GM23338 (cell line): ENCODE results near the gene NELFCD. TPM values are rescaled to one million over a fixed set of nuclear protein-coding genes. Genes with fewer than 3 reads are reported as not detected.

Experiments used
- ATAC-seq: fragments of 200-7000 bp; cut with Tn5 transposase; 3 replicates; pipeline ENCODE4 v1.9.1; 2020
- DNase-seq: peaks from one replicate; pipeline ENCODE4 v3.0.0-alpha.2; 2015; ENCODE audit warnings: low spot score
- H2AFZ ChIP-seq: fragments of 200-600 bp; sonication (generic); 2 replicates; pipeline ENCODE4 v1.8.0; 2016; ENCODE audit warnings: antibody characterized with exemption, mild to moderate bottlenecking, moderate library complexity
- H3F3A ChIP-seq: fragments of 200-600 bp; sonication (generic); replicated peaks from 2 replicates; pipeline ENCODE4 v1.8.0; 2017; ENCODE audit warnings: antibody characterized with exemption, mixed run types, low read depth
- H3K27ac ChIP-seq: fragments of 200-600 bp; sonication (generic); 2 replicates; pipeline ENCODE4 v1.6.1; 2016; ENCODE audit warnings: low read depth
- H3K27me3 ChIP-seq: fragments of 200-600 bp; sonication (generic); 2 replicates; pipeline ENCODE4 v1.8.0; 2016; ENCODE audit warnings: mild to moderate bottlenecking, mixed run types, moderate library complexity; ENCODE audit not compliant: insufficient read depth
- H3K36me3 ChIP-seq: fragments of 200-600 bp; sonication (generic); 2 replicates; pipeline ENCODE4 v1.8.0; 2016; ENCODE audit warnings: mild to moderate bottlenecking; ENCODE audit not compliant: insufficient read depth
- H3K4me1 ChIP-seq: fragments of 200-600 bp; sonication (generic); 2 replicates; pipeline ENCODE4 v1.8.0; 2016; ENCODE audit warnings: mild to moderate bottlenecking, moderate library complexity; ENCODE audit not compliant: insufficient read depth
- H3K4me2 ChIP-seq: fragments of 200-600 bp; sonication (generic); 2 replicates; pipeline ENCODE4 v1.7.1; 2017; ENCODE audit warnings: mixed run types
- H3K4me3 ChIP-seq: fragments of 200-600 bp; sonication (generic); 2 replicates; pipeline ENCODE4 v1.6.1; 2016; ENCODE audit warnings: mixed run types
- H3K79me2 ChIP-seq: fragments of 200-600 bp; sonication (generic); replicated peaks from 2 replicates; pipeline ENCODE4 v1.8.0; 2017; ENCODE audit warnings: mild to moderate bottlenecking; ENCODE audit not compliant: insufficient read depth
- H3K9me2 ChIP-seq: fragments of 200-600 bp; sonication (generic); 2 replicates; pipeline ENCODE4 v1.8.0; 2017; ENCODE audit not compliant: insufficient read depth
- H4K20me1 ChIP-seq: fragments of 200-600 bp; sonication (generic); replicated peaks from 2 replicates; pipeline ENCODE4 v1.8.0; 2017; ENCODE audit warnings: mild to moderate bottlenecking; ENCODE audit not compliant: insufficient read depth
- H3K27ac Mint-ChIP-seq: 2 replicates; pipeline ENCODE4 v1.8.0; 2020; ENCODE audit warnings: inconsistent platforms, mild to moderate bottlenecking, moderate library complexity, mixed read lengths
- H3K27me3 Mint-ChIP-seq: 3 replicates; pipeline ENCODE4 v1.8.0; 2022; ENCODE audit warnings: low read depth, mild to moderate bottlenecking, moderate library complexity, mixed read lengths, inconsistent platforms; ENCODE audit not compliant: insufficient read depth, poor library complexity
- H3K36me3 Mint-ChIP-seq: 3 replicates; pipeline ENCODE4 v1.8.0; 2021; ENCODE audit warnings: low read depth, mild to moderate bottlenecking, inconsistent platforms, moderate library complexity, mixed read lengths
- H3K4me1 Mint-ChIP-seq: 3 replicates; pipeline ENCODE4 v1.8.0; 2020; ENCODE audit warnings: mild to moderate bottlenecking, inconsistent platforms, mixed read lengths
- H3K4me3 Mint-ChIP-seq: 3 replicates; pipeline ENCODE4 v1.8.0; 2021; ENCODE audit warnings: moderate library complexity, mild to moderate bottlenecking, inconsistent platforms, mixed read lengths
- H3K9me3 Mint-ChIP-seq: 3 replicates; pipeline ENCODE4 v1.8.0; 2020; ENCODE audit warnings: moderate library complexity, mild to moderate bottlenecking, inconsistent platforms, mixed read lengths
- CREB1 ChIP-seq: fragments of 250-450 bp; sonication (Bioruptor Pico); IDR thresholded peaks from 2 replicates; pipeline ENCODE4 v1.5.0; 2020; ENCODE audit warnings: low read depth, mild to moderate bottlenecking, moderate library complexity
- CTCF ChIP-seq, 2 experiments: fragments of 200-600 bp in 1 of 2; sonication (generic) in 1 of 2; conservative IDR thresholded peaks; 2 replicates each; pipeline versions ENCODE4 v1.5.1 to v1.6.1; 2016 to 2017; ENCODE audit warnings: antibody characterized with exemption in 2 of 2, low read depth in 2 of 2, mild to moderate bottlenecking in 2 of 2, moderate library complexity in 1 of 2
- EZH2 ChIP-seq: fragments of 200-600 bp; sonication (generic); IDR thresholded peaks from one replicate; pipeline ENCODE4 v1.8.0; 2017; ENCODE audit warnings: antibody characterized with exemption, mild to moderate bottlenecking, low read depth; ENCODE audit not compliant: unreplicated experiment
- EZH2phosphoT487 ChIP-seq: fragments of 200-600 bp; sonication (generic); IDR thresholded peaks from one replicate; pipeline ENCODE4 v1.8.1; 2018; ENCODE audit warnings: antibody characterized with exemption; ENCODE audit not compliant: unreplicated experiment
- JUNB ChIP-seq: IDR thresholded peaks from one replicate; pipeline ENCODE4 v1.6.1; 2016; ENCODE audit warnings: antibody characterized with exemption; ENCODE audit not compliant: unreplicated experiment
- NANOG ChIP-seq: IDR thresholded peaks from 2 replicates; pipeline ENCODE4 v1.6.1; 2016; ENCODE audit warnings: antibody characterized with exemption, borderline replicate concordance
- POLR2AphosphoS5 ChIP-seq: IDR thresholded peaks from 2 replicates; pipeline ENCODE4 v1.6.1; 2016; ENCODE audit warnings: antibody characterized with exemption, low read depth
- STAT1 ChIP-seq: IDR thresholded peaks from one replicate; pipeline ENCODE4 v1.6.1; 2016; ENCODE audit warnings: antibody characterized with exemption; ENCODE audit not compliant: unreplicated experiment
- ZNF114 ChIP-seq: fragments of 250-450 bp; sonication (Bioruptor Pico); IDR thresholded peaks from 2 replicates; pipeline ENCODE4 v1.5.0; 2020; ENCODE audit warnings: mild to moderate bottlenecking, moderate library complexity
- ZNF331 ChIP-seq: fragments of 250-450 bp; sonication (Bioruptor Pico); IDR thresholded peaks from 2 replicates; pipeline ENCODE4 v1.5.0; 2020; ENCODE audit warnings: low read depth, mild to moderate bottlenecking, moderate library complexity
- ZNF462 ChIP-seq: fragments of 250-450 bp; sonication (Bioruptor Pico); IDR thresholded peaks from 2 replicates; pipeline ENCODE4 v1.5.0; 2020; ENCODE audit warnings: mild to moderate bottlenecking, moderate library complexity
- polyA plus RNA-seq: library from polyadenylated mRNA; unstranded; fragments of >200 nt; fragmentation: Nextera tagmentation; extraction: Ambion mirVana; gene quantifications from 2 replicates; pipeline ENCODE4 v1.2.1, GENCODE V29; 2016
- total RNA-seq: library from RNA; depleted of rRNA; stranded (reverse); fragments of >200 nt; shearing (Covaris generic); gene quantifications from 2 replicates; pipeline ENCODE4 v1.2.3, GENCODE V29; 2014
- TF ChIP-seq, protein P1 (sequence below): IDR thresholded peaks from 2 replicates; pipeline ENCODE4 v1.6.1; 2016; ENCODE audit warnings: antibody characterized with exemption
- TF ChIP-seq, protein P2 (sequence below): IDR thresholded peaks from one replicate; pipeline ENCODE4 v1.6.1; 2018; ENCODE audit warnings: antibody characterized with exemption; ENCODE audit not compliant: unreplicated experiment

NELFCD gene
- total and polyA plus RNA-seq, 2 experiments from 2014 or later: 52.9 to 75.8 TPM

DNA sequence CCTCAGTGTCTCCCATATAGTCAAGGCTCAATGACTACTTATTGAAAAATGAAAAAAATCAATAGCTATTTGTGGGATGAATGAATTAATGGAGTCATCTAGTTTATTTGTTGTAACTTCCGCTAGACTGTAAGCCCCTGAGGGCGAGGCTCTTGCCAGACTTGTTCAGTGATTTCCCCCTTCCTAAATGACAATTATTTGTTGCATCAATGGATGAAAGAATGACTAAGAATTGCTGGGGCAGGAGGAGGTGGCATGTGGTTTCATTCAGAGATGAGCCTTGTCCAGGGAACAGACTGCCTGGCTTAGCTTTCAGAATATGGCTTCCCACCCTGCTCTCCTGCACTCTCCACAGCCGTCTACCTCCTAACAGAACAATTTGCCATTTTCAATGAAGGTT is 62.6 kb downstream of the NELFCD start:
- no peak overlapping the region for H3K27ac ChIP-seq
- peaks cover 6% of the 10 kb centered on the region; the same call in 1 of the 2 replicates for H3F3A ChIP-seq
- peak overlapping the region; percentile 98; the same call in 1 of the 2 replicates for H2AFZ ChIP-seq
- H3K27me3 ChIP-seq: no peaks in the 10 kb centered on the region
- peaks cover 6% of the 10 kb centered on the region for H3K27me3 Mint-ChIP-seq
- no peaks in the 10 kb centered on the region for H3K9me3 Mint-ChIP-seq
- 0 out of 2 replicates have a peak, but pooled peaks cover 3% of the 10 kb centered on the region for H3K4me1 ChIP-seq
- TF ChIP-seq, protein P1, sequence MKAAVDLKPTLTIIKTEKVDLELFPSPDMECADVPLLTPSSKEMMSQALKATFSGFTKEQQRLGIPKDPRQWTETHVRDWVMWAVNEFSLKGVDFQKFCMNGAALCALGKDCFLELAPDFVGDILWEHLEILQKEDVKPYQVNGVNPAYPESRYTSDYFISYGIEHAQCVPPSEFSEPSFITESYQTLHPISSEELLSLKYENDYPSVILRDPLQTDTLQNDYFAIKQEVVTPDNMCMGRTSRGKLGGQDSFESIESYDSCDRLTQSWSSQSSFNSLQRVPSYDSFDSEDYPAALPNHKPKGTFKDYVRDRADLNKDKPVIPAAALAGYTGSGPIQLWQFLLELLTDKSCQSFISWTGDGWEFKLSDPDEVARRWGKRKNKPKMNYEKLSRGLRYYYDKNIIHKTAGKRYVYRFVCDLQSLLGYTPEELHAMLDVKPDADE: no peak
- no peak for TF ChIP-seq POLR2AphosphoS5
- no peak for TF ChIP-seq CTCF (conservative IDR thresholded peaks at IDR 0.05; ENCODE audit: low read depth in 2 of 2)
- TF ChIP-seq, protein P2, sequence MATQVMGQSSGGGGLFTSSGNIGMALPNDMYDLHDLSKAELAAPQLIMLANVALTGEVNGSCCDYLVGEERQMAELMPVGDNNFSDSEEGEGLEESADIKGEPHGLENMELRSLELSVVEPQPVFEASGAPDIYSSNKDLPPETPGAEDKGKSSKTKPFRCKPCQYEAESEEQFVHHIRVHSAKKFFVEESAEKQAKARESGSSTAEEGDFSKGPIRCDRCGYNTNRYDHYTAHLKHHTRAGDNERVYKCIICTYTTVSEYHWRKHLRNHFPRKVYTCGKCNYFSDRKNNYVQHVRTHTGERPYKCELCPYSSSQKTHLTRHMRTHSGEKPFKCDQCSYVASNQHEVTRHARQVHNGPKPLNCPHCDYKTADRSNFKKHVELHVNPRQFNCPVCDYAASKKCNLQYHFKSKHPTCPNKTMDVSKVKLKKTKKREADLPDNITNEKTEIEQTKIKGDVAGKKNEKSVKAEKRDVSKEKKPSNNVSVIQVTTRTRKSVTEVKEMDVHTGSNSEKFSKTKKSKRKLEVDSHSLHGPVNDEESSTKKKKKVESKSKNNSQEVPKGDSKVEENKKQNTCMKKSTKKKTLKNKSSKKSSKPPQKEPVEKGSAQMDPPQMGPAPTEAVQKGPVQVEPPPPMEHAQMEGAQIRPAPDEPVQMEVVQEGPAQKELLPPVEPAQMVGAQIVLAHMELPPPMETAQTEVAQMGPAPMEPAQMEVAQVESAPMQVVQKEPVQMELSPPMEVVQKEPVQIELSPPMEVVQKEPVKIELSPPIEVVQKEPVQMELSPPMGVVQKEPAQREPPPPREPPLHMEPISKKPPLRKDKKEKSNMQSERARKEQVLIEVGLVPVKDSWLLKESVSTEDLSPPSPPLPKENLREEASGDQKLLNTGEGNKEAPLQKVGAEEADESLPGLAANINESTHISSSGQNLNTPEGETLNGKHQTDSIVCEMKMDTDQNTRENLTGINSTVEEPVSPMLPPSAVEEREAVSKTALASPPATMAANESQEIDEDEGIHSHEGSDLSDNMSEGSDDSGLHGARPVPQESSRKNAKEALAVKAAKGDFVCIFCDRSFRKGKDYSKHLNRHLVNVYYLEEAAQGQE: no peak
- no peak for TF ChIP-seq EZH2
- no peak for TF ChIP-seq NANOG
- TF ChIP-seq EZH2phosphoT487: no peak
- no peak for TF ChIP-seq STAT1
- no peak for TF ChIP-seq ZNF331 (CRISPR knock-in tag)
- TF ChIP-seq ZNF462 (CRISPR knock-in tag): no peak
- no peak for TF ChIP-seq ZNF114 (CRISPR knock-in tag)
- no peak for TF ChIP-seq CREB1 (CRISPR knock-in tag)
- TF ChIP-seq JUNB: no peak
- peaks cover 16% of the 10 kb centered on the region for H3K4me1 Mint-ChIP-seq
- no peak overlapping the region for H3K4me2 ChIP-seq
- H3K27ac Mint-ChIP-seq: no peak overlapping the region
- no peak for DNase-seq
- peaks cover 24% of the 10 kb centered on the region for H4K20me1 ChIP-seq
- peaks cover 5% of the 10 kb centered on the region; the same call in 2 of the 3 replicates for H3K36me3 Mint-ChIP-seq
- no peak overlapping the region for H3K4me3 ChIP-seq
- no peaks in the 10 kb centered on the region for H3K36me3 ChIP-seq
- H3K4me3 Mint-ChIP-seq: peak overlapping the region; percentile 65
- ATAC-seq: no peak
- peaks cover 36% of the 10 kb centered on the region for H3K79me2 ChIP-seq
- no peaks in the 10 kb centered on the region for H3K9me2 ChIP-seq
